Measurements from ENCODE around the gene CLIP4.
A peak's percentile ranks its signal among the peaks of the same experiment; 100 is the strongest.
"Not testable (repeated sequence)": the region's sequence is repeated elsewhere in the genome, so short reads cannot be mapped to it uniquely, and the experiment has no call there.

The CLIP4 gene

DNA sequence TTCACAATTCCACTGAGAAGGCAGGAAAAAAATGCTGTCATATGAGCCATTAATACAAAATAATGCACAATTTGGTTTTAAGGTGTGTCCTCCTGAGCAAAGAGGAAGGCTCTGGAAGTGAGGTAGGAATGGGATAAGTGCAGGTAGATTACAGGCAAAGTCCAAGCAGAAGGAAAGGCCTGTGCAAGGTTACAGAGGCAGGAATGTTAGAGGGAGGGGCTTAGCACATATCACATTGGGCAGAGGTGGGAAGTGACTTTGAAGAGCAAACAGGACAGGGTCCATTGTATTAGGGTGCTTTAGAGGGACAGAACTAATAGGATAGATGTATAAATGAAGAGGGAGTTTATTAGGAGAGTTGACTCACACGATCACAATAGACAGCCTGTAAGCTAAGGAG, 14.7 kb upstream of the CLIP4 start:
- DNase-seq = no peak

DNA sequence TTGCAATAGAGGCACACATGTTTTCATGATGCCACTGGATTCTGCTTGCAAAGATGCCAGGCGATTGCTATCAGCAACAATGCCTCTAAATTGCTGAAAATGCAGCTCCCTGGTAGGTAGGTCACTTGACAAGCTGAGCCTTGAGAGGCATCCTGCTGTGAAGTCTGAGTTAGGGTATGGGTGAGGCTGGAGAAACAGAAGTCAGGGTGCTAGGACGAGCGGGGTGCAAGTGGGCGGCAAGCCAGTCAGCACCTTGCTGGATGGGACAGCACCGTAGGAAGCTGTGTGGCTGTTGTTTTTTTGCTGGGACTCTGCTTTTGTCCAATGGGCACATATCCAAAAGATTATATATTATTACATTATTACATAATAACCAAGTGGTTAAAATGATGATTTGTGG, 10.5 kb upstream of the CLIP4 start:
- DNase-seq = no peak

DNA sequence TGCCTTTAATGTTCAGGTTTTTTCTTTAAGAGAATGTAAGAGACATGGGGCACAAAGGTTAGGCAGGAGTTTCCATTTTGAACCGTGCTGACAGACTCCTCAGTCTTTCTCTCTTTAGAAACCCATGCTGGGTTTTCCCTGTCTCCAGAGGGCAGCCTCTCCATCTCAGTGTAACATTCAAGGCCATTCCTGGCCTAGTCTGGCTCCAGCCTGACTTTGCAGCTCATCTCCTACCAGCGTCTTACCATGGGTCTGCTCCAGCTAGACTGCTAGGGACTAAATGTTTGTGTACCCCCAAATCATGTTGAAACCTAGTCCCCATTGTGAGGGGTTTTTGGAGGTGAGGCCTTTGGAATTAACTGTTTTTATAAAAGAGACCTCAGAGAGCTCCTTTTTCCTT, 9.8 kb upstream of the CLIP4 start:
- DNase-seq = no peak

DNA sequence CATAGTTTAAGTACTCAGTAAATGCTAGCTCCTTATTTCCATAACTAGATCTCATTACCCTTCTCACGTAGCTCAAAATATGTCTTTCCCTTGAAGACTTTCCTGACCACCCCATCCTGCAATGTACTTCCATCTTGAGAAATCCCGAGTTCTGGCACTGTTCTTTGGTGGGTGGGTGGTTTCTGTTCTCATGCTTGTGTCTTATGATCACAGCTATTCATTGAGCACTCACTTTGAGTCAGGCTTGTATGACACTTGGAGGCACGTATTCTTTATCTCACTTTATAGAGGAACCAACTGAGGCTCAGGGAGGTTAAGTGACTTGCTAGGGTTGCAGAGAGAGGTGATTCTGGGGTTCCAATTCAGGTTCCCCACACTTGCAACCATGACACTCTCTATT, 9.0 kb upstream of the CLIP4 start:
- DNase-seq = no peak

DNA sequence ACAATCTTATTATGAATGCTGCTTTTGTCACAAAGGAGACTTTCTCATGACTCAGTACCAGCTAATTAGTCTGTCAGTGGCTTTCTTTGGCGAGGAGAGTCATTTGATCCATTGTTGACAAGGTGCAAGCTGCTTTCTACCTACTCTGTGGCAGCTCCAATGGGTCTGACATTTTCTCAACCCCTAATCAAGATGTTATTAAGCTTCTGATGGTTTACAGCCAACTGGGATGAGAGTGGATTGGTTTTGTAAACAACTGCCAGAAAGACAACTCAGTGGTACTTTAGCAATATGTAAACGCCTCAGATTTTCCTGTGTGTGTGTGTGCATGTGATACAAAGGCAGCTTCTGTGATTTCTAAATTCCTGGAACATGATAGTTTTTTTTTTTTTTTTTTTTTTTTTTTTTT, 8.2 kb upstream of the CLIP4 start:
- no peak for DNase-seq

DNA sequence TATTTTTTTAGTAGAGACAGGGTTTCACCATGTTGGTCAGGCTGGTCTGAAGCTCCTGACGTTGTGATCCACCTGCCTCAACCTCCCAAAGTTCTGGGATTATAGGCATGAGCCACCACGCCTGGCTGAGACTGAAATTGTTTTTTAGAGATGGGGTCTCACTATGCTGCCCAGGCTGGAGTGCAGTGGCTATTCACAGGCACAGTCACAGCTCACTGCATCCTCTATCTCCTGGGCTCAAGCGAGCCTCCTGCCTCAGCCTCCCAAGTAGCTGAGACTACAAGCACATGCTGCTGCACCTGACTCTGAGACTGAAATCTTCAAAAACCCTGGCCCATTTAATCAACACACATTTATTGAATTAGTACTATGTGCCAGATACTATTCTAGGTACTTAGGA, 7.7 kb upstream of the CLIP4 start:
- DNase-seq = not testable (repeated sequence)

DNA sequence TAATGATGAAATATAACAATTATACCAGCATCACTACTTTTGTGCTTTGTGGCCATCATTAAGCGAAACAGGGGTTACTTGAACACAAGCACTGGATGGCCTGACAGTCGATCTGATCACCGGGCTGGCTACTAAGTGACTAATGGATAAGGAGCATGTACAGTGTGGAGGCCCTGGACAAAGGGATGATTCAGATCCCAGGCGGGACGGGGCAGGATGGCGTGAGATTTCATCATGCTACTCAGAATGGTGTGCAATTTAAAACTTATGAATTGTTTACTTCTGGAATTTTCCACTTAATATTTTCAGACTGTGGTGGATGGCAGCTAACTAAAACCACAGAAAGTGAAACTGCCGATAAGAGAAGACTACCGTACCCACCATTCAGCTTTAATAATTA, 7.0 kb upstream of the CLIP4 start:
- DNase-seq = no peak

DNA sequence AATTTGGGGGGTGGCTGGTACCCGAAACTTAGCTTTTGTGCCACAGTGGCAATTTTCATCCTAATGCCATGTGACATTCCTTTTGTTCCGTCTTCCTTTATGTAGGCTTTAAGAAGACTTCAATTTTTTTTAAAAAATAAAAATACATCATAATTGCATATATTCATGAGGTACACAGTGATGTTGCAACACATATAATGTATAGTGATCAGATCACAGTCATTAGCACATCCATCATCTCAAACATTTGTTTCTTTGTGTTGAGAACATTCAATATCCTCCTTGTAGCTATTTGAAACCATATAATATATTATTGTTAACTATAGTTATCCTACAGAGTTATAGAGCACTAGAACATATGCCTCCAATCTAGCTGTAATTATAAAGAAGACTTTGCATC, 6.0 kb upstream of the CLIP4 start:
- DNase-seq = no peak

DNA sequence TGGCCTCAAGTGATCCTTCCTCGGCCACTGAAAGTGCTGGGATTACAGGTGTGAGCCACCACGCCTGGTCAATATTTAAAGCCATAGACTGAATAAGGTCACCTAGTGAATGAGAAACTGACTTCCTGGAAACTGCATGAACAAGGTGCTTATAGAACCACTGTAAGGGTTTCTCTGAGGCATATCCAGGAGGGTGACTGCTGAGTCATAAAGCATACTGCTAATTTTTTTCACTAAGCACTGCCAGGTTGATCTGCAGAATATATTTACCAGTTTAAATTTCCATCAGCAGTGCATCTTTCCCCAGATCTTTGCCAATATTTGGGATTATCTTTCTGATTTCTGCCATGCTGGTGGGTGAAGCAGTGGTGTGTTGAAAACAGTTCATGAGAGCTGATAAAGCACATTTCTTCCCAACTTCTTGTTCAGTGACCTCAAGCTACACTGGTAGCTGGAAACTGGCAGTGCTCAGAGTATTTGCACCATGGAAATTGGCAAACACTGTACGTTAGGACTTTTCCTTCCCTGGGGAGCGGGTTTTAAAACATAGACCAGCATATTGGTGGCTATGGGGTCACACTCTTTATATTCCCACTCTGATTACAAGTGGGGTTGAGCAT, 4.2 kb upstream of the CLIP4 start:
- DNase-seq = peak; percentile 26

DNA sequence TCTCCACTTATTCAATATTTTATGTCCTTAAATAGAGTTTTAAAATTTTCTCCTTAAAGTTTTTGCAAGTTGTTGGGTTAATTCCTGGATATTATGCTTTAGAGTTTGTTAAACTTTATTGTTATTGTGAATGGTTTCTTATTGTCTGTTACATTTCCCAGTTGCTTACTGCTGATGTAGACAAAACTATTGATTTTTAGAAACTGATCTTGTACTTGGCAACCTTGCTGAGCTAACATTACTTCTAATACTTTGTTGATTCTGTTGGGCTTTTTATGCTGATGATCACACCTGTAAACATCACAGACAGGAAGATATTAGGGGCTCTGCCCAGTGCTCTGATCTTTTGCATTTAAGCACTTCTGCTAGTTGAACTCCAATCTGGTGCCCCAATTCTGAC, 2.8 kb upstream of the CLIP4 start:
- DNase-seq = no peak

DNA sequence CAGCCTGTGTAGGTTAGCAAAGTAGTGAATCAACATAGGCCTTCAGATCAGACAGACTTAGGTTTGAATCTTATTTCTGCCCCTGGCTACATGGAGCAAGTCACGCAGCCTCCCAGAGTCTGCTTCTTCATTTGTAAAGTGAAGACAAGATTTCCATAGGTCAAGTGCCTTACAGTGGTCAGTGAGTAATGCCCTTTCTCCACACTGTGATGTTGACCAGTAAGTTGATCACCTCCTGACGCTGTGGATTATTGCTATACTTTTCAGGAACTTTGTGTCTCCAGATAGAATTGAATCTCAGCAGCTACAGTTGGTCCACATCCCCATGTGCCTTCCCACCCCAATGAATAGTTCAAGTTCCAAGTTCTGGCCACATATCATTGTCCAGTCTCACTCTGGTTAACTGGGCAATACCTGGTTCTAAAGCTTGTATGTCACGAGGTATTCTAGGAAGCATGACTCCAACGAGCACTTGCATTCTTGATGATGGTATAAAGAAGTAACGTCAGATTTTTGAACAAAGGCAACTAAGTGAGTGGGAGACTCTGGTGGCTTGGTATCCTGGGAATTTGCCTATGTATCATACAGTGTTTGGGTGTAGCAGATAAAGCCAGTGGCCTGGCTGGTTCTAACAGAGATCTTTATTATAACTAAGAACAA, 2.1 kb upstream of the CLIP4 start:
- DNase-seq = no peak

DNA sequence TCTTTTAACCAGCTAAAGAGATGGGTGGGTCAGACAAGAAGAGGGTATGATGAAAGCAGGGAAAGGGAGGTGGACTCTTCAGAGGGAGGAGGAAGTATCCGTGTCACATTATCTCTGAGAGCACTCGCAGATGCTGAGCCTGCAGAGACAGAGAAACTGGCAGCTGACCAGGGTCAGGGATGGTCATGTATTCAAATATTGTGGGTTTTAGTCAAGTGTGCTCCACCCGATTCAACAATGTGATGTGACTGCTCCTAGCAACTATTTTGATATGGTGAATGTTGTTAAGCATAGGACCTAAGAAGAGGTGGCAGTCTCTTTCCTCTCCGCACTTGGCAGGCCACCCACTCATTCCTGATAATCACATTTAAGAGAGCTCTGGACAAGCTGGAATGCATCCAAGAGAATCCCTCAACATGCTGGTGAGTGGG, 1.3 kb upstream of the CLIP4 start:
- DNase-seq = no peak

DNA sequence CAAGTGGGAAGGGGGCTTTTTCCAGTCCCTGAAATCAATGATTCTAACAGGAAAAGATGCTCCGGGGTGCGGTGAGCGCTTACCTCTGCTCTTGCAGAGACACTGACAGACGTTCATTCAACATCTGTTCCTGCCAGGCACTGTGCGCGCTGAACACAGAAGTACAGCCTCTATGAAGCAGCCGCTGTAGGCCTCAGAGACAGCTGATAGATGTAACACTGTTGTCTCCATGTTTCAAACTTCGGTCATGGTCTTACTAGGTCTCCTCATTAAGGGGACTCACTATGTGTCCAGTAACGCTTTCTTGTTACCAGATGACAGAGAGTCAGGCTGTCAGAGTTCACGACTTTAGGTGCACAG, 649 bp upstream of the CLIP4 start:
- no peak for DNase-seq

DNA sequence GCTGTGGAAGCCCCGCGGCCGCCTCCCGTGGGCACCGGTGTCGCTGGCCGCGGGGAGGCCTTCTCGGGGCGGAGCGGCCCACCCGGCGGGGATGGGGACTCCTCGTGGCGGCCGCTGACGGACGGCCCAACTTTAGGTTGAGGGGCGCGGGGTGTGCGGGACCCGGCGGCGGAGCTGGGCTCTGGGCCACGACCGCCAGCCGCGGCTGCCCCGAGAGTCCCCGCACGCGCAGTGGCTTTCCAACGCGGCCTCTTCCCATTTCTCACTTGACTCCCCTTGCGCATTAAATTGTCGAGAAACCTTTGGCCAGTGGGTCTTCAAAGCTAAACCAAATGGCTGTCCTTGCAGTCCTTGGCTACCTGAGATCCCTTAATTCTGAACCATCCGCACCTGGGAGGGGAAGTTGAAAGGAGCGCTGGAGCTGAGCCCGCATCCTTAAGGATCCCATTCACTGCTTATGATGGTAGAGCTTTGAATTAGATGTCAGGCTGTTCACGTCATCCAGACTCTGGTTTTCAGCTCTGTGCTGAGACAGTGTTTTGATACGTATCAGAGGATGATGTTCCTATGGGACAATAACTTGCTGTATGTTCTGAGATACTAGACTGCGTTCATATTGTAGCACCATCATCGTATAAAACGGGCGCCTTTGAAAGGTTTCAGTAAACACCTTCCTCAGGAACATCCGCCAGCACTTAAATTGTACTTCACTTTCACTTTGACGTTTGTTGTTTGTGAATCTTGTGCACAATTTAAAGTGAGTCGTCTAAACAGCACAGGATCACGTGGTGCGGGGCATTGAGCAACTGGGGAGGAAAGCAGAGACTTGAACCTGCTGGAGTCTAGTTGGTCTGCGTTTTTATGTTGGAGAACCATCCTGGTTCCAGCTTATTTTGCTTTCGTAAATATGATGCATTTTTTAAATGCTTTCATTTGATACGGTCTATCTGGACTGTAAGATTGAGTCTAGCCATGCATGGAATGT, 874 bp downstream of the CLIP4 start:
- peak; percentile 74 for DNase-seq

DNA sequence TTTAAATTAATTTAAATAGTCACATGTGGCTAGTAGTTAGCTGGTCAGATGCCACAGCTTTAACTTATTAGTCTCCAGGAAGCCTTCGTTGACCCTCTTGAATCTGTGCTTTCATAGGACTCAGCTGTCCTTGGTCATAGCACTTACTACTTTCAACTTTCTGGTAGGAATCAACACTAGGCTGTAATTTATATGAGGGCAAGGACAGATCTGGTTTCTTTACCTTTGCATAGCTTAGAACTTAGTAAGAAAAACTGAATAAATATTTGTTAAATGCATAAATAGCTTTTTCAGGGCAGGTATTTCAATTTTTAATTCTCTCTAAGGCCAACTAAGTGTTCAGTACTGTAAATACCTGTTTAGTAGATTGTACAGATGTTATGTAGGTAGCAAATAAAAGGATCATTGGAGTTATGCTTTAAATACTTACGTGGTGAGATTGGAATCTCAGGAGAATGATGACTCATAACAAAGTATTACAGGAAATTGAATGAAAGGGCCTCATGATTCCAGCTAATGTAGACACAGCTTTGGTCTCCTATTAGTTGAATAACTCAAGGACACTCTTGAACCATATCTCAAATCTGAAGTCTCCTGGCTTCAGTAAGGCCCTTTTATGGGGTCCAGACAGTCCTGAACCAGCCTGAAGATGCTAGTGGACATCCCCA, 2.6 kb downstream of the CLIP4 start:
- DNase-seq = no peak

DNA sequence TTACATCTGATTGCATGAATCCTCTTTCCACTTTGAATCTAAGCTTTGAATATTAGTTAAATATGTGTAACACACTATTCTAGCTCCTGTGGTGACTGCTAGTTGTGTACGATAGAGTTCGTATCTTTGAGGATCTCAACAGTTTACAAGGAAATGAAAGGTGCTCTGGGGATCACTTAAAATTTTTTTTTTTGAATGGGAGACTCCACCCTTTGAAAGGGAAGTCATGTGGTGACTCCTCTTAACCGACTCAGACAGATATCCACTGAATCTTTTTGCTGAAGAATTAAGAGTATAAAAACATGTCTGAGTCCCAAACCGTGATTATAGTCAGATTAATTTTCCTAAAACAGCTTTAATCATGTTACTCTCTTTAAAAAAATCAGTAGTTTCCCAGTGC, 4.0 kb downstream of the CLIP4 start:
- DNase-seq = no peak

DNA sequence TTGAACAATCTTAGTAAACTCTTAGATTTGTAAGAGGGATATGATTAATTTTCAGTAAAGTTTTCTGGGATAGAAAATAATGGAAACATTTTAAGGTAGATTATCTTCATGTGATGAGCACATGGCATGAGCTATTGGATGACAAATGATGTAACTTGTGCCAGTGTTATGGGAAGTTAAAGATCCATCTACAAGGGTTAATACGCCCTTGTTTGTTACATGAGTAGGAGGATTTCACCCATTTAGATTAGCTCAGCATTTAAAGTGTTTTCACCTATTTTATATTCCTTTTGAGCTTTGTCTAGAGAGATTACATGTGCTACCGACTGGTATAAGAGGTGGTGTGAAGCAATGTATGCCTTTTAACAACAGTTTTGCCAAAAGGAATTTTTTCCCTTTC, 5.6 kb downstream of the CLIP4 start:
- no peak for DNase-seq

DNA sequence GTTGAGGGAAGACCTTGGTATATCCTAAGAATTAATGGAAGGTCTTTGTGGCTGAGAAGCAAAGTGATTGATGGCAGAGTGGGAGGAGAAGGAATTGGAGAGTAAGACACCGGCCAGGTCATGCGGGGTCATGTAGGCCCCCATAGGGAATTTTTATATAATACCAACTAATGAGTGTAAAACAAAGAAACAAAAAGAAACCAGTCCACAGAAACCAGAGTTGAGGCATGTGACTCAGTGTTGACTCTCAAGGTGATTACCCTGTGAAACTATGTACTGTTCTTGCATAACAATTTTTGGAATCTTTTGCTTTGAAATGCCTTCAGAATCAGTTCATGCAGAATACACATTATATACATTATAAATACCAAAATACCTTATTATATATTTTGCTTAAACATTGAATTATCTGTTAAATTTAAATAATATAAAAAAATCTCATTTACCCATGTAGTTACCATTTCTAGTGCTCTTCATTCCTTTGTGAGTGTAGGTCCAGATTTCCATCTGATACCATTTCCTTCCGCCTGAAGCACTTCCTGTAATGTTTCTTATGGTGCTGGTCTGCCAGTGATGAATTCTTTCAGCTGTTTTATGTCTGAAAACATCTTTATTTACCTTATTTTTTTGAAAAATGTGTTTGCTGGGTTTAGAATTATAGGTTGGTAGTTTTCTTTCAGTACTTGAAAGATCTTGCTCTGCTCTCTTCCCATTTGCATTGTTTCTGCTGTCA, 8.6 kb downstream of the CLIP4 start:
- DNase-seq = no peak

DNA sequence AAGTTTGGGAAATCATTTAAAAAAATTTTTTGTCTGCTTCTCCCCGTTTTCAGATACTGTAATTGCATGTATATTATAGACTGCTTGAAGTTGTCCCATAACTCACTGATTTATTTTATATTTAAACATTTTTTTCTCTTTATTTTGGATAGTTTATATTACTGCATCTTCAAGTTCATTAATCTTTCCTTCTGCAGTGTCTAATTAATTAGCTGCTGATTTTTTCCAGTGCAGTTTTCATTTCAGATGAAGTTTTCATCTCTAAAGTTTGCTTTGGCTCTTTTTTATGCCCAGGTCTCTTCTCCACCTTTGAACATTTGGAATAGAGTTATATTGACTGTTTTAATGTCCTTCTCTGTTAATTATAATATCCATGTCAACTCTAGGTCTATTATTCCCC, 9.3 kb downstream of the CLIP4 start:
- DNase-seq = no peak

DNA sequence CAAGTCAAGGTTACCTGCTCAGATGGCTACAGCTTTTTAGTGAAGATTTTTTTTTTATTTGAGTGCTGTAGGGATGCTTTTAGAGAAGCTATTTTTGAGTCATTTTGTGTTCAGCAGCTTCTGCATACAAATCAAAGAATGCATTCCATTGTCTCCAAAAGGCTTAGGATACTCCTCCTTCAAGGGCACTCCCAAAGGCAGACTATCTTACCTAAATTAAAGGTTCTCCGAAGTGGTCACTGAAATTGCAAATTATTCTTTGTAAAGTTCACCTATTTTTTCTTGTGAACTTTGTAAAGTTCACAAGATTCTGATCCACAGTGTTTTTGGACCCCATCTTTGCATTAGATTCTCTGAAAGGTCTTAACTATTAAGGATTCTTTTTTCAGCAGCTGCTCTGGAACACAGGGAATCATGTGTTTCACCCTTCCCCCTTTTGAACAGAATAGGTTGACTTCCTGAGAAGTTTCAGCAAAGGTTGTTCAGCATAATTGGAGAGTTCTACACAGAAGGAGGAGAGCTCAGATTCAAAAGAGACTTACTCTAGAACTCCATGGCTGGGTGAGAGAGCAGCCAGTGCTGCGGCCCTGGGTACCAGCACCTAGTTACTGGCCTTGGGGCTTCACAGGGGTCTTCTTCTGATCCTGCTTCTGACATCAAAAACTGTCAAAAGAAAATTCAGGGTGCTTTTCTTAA, 14.5 kb downstream of the CLIP4 start:
- no peak for DNase-seq

DNA sequence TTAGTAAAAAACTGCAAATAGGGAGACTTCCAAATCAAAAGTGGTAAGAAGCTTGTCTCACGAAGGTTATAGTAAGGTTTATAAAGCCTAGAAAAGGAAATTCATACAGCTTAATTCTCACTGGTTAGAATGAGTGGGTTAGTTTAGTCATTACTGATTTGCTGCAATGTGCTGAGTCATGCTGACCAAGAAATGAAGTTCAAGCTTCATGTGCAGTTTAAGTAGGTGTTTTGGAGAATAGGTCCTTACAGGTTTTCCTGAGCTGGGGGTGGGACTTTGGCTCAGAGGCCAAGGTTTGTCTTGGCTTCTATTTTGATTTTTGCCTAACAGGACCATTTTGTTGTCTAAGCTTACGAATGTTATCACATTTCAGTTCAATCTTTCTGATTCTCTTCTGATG, 15.1 kb downstream of the CLIP4 start:
- no peak for DNase-seq

DNA sequence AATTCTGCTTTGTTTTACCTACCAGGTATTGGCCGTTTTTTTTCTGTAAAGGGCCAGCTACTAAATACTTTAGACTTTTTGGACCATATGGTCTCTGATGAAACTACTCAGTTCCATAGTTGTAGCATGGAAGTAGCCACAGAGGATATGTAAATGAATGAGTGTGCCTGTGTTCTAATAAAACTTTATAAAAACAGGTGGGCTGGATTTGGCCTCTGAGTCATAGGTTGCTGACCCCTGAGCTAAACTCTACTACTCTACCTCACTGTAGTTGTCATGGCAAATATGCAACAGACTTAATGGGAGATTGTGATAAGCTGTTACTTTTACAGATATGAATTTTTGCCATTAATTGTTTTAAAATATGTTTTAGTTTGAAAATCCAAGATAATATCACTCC, 19.7 kb downstream of the CLIP4 start:
- DNase-seq = no peak
